Ovary (tissue), 9 donors: ENCODE results near the gene PPP1R2C. TPM values are rescaled to one million over a fixed set of nuclear protein-coding genes. Genes with fewer than 3 reads are reported as not detected.

ENCODE experiments used
- DNase-seq, 5 donors: peaks; one replicate each; pipeline ENCODE4 v3.0.0-alpha.2; 2019 to 2020
- H3K27ac ChIP-seq, 2 donors: fragments of 200-600 bp; one replicate each; pipeline versions ENCODE4 v1.5.1 to v1.8.0; 2019 to 2022
- H3K27me3 ChIP-seq: fragments of 200-600 bp; one replicate; pipeline ENCODE4 v1.8.0; 2022
- H3K36me3 ChIP-seq: fragments of 200-600 bp; sonication (generic); one replicate; pipeline ENCODE4 v1.5.1; 2019
- H3K4me1 ChIP-seq: one replicate; pipeline ENCODE4 v1.8.1; 2013; ENCODE audit warnings: mild to moderate bottlenecking, moderate library complexity; ENCODE audit not compliant: insufficient read depth
- H3K4me3 ChIP-seq: fragments of 200-600 bp; sonication (generic); one replicate; pipeline ENCODE4 v1.5.1; 2017
- H3K9me3 ChIP-seq, 2 donors: fragments of 200-600 bp in 1 of 2; sonication (generic) in 1 of 2; one replicate each; pipeline versions ENCODE4 v1.5.1 to v1.8.1; 2013 to 2019; ENCODE audit warnings: mild to moderate bottlenecking in 1 of 2, moderate library complexity in 1 of 2
- EP300 ChIP-seq: sonication (generic); formaldehyde crosslinking; IDR thresholded peaks from one replicate; pipeline ENCODE4 v1.6.1; 2017; ENCODE audit warnings: antibody characterized with exemption
- POLR2A ChIP-seq: fragments of 450-650 bp; IDR thresholded peaks from one replicate; pipeline ENCODE4 v1.6.1; 2017; ENCODE audit warnings: antibody characterized with exemption, mild to moderate bottlenecking, moderate library complexity
- WGBS, 3 donors: extraction: QIAGEN DNeasy Blood & Tissue Kit in 1 of 3; methylation state at CpG; one replicate each; pipeline versions ENCODE4 v1.1.5 to v1.1.7; 2013 to 2017; 5-methylcytosine and 5-hydroxymethylcytosine counted together
- intact Hi-C, 4 donors: fragments of 100-400 bp; cut with DNase I; formaldehyde crosslinking; loops; one replicate each; pipeline versions ENCODE4 v1.11.0 to v1.15.1; 2022 to 2023
- polyA plus RNA-seq, 2 donors: library from polyadenylated mRNA; stranded (reverse); fragments of 200-250 nt in 1 of 2; fragments of 350-450 nt in 1 of 2; fragmentation: Illumina TruSeq in 1 of 2; extraction: RNeasy Lipid Tissue Mini Kit (QIAGEN cat#74804) in 1 of 2; gene quantifications; one replicate each; pipeline ENCODE4 v1.2.3, GENCODE V29; 2013 to 2014
- total RNA-seq, 7 donors: library from RNA; depleted of rRNA in 2 of 7; stranded (reverse); fragments of >200 nt in 2 of 7; fragmentation: NEBNext Ultra II Directional in 3 of 7; extraction: Animal tissue kit (Norgen Biotek cat#: 25700) in 3 of 7; gene quantifications; one replicate each; pipeline versions ENCODE4 v1.1.0 to v1.2.4, GENCODE V29; 2016 to 2023
- TF ChIP-seq, protein P1 (sequence below), 3 donors: fragments of 450-650 bp in 2 of 3; fragments of 200-600 bp in 1 of 3; IDR thresholded peaks; one replicate each; pipeline versions ENCODE4 v1.5.1 to v1.8.0; 2016 to 2022; ENCODE audit warnings: antibody characterized with exemption in 3 of 3, mild to moderate bottlenecking in 1 of 3
- donor health status: DM: no; HTN: no; CAD: no; lungs with moderate emphysema.
- donor health status: DM: no; HTN: no; CAD: no.
- donor health status: Bipolar disorder and iron deficiency.
- donor health status: DM: yes; HTN: yes; CAD: no.
- donor health status: DM: no; HTN: no; CAD: no.
- donor health status: DM: yes; HTN: yes; CAD: no.

Gene PPP1R2C
- total and polyA plus RNA-seq, 9 donors: not detected

DNA sequence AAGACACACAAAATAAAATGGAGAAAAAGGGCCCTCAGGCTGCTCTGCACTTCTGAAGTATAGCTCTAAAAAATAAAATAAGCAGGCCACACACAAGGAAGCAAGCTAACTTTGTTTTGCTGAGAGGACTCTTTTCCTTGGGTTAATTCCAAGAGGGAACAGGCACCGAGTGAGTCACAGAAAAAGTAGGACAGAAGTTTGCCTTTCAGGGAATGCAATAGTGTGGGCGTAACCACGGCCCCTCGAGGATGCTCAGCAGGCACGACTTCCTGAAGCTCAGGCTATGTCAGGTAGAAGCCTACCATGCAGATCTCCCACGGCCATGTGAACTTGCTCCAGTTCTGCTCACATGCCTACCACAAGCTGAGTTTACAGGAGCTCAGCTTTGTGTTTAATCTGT, 22.1 kb downstream of the PPP1R2C start:
- no peaks in the 10 kb centered on the region for H3K27me3 ChIP-seq
- WGBS, 3 donors: 38 to 53% (median 40%) methylated on average over 6 of the region's 6 CpGs
- no peaks in the 10 kb centered on the region for H3K4me1 ChIP-seq
- no peaks in the 10 kb centered on the region for H3K9me3 ChIP-seq
- peak in 1 of 5 donors; percentile 14 for DNase-seq
- no peaks in the 10 kb centered on the region for H3K36me3 ChIP-seq
- TF ChIP-seq, protein P1, sequence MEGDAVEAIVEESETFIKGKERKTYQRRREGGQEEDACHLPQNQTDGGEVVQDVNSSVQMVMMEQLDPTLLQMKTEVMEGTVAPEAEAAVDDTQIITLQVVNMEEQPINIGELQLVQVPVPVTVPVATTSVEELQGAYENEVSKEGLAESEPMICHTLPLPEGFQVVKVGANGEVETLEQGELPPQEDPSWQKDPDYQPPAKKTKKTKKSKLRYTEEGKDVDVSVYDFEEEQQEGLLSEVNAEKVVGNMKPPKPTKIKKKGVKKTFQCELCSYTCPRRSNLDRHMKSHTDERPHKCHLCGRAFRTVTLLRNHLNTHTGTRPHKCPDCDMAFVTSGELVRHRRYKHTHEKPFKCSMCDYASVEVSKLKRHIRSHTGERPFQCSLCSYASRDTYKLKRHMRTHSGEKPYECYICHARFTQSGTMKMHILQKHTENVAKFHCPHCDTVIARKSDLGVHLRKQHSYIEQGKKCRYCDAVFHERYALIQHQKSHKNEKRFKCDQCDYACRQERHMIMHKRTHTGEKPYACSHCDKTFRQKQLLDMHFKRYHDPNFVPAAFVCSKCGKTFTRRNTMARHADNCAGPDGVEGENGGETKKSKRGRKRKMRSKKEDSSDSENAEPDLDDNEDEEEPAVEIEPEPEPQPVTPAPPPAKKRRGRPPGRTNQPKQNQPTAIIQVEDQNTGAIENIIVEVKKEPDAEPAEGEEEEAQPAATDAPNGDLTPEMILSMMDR (IDR thresholded peaks at IDR 0.05): no peak
- TF ChIP-seq EP300: no peak
- no peak overlapping the region for H3K27ac ChIP-seq
- no peak overlapping the region for H3K4me3 ChIP-seq
- intact Hi-C loops: no loop called here

- intact Hi-C loops: no loop called here
- no peaks in the 10 kb centered on the region for H3K36me3 ChIP-seq
- DNase-seq: no peak
- H3K9me3 ChIP-seq: no peaks in the 10 kb centered on the region
- no peaks in the 10 kb centered on the region for H3K4me1 ChIP-seq
- WGBS, 3 donors: 53 to 69% (median 64%) methylated on average over 2 of the region's 2 CpGs
- H3K27ac ChIP-seq: no peak overlapping the region
- H3K27me3 ChIP-seq: no peaks in the 10 kb centered on the region
- TF ChIP-seq POLR2A: no peak
- no peak for TF ChIP-seq EP300
- TF ChIP-seq, protein P1 (IDR thresholded peaks at IDR 0.05): no peak
- no peak overlapping the region for H3K4me3 ChIP-seq
These were observed 23.4 kb downstream of the PPP1R2C start for GRCh38 chrX:42754603-42755002.

GRCh38 chrX:42754115-42754514, 23.8 kb downstream of the PPP1R2C start:
- Histone ChIP-seq H3K27ac (no peak overlapping the region), H3K9me3 (no peaks in the 10 kb centered on the region), H3K4me1 (no peaks in the 10 kb centered on the region), H3K4me3 (no peak overlapping the region), H3K27me3 (no peaks in the 10 kb centered on the region), H3K36me3 (no peaks in the 10 kb centered on the region)
- TF ChIP-seq POLR2A: no peak
- TF ChIP-seq, protein P1 (IDR thresholded peaks at IDR 0.05): no peak
- no peak for TF ChIP-seq EP300
- intact Hi-C loops: no loop called here
- DNase-seq: no peak
- WGBS, 3 donors: 47 to 61% (median 55%) methylated on average over 2 of the region's 2 CpGs

DNA sequence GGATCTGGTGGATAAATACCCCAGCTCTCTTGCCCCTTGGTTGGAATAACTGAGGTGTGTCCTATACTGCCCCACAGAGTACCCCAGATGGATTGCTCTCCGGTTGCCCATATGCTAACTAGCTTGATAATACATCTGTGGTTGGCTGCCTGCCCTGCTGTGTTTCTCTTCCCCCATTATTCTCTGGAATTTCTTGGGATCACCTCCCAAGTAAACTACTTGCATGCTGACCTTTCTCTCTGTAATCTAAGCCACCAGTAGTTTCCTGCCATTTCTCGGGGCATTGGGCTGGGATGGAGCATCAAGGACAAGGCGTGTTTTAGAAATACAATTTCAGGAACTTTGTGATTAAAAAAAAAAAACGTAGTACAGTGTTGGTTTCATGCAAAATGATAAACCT, 25.2 kb downstream of the PPP1R2C start:
- intact Hi-C loops: no loop called here
- Histone ChIP-seq H3K27me3 (no peaks in the 10 kb centered on the region), H3K4me3 (no peak overlapping the region), H3K27ac (no peak overlapping the region), H3K36me3 (no peaks in the 10 kb centered on the region), H3K9me3 (no peaks in the 10 kb centered on the region), H3K4me1 (no peaks in the 10 kb centered on the region)
- 23 to 37% (median 36%) methylated on average over 4 of the region's 4 CpGs for WGBS, 3 donors
- TF ChIP-seq EP300: no peak
- TF ChIP-seq, protein P1 (IDR thresholded peaks at IDR 0.05): no peak
- no peak for TF ChIP-seq POLR2A
- DNase-seq: no peak

GRCh38 chrX:42751573-42751972, 26.4 kb downstream of the PPP1R2C start:
- Histone ChIP-seq H3K27ac (no peak overlapping the region), H3K4me3 (no peak overlapping the region), H3K27me3 (no peaks in the 10 kb centered on the region), H3K4me1 (no peaks in the 10 kb centered on the region), H3K9me3 (no peaks in the 10 kb centered on the region), H3K36me3 (no peaks in the 10 kb centered on the region)
- TF ChIP-seq, protein P1 (IDR thresholded peaks at IDR 0.05): no peak
- TF ChIP-seq EP300: no peak
- TF ChIP-seq POLR2A: no peak
- intact Hi-C loops: no loop called here
- WGBS, 3 donors: 73 to 86% (median 75%) methylated on average over 3 of the region's 3 CpGs
- DNase-seq: no peak
